KOPT-K1 (cell line): ENCODE results near the gene ZNF429.
"Not testable (repeated sequence)": the region's sequence is repeated elsewhere in the genome, so short reads cannot be mapped to it uniquely, and the experiment has no call there.

Experiments
- H3K27ac ChIP-seq: fragments of 200-600 bp; sonication (generic); 2 replicates; pipeline ENCODE4 v1.5.1; 2016; ENCODE audit warnings: antibody characterized with exemption, mild to moderate bottlenecking, low read depth, low read length; ENCODE audit not compliant: poor library complexity, severe bottlenecking
- H3K36me3 ChIP-seq: fragments of 200-600 bp; sonication (generic); 2 replicates; pipeline ENCODE4 v1.5.1; 2017; ENCODE audit warnings: antibody characterized with exemption, mild to moderate bottlenecking, low read length, moderate library complexity; ENCODE audit not compliant: insufficient read depth
- H3K9me3 ChIP-seq: fragments of 200-600 bp; sonication (generic); 2 replicates; pipeline ENCODE4 v1.5.1; 2017; ENCODE audit warnings: antibody characterized with exemption, low read length, mild to moderate bottlenecking; ENCODE audit not compliant: insufficient read depth, poor library complexity, severe bottlenecking

Gene ZNF429

DNA sequence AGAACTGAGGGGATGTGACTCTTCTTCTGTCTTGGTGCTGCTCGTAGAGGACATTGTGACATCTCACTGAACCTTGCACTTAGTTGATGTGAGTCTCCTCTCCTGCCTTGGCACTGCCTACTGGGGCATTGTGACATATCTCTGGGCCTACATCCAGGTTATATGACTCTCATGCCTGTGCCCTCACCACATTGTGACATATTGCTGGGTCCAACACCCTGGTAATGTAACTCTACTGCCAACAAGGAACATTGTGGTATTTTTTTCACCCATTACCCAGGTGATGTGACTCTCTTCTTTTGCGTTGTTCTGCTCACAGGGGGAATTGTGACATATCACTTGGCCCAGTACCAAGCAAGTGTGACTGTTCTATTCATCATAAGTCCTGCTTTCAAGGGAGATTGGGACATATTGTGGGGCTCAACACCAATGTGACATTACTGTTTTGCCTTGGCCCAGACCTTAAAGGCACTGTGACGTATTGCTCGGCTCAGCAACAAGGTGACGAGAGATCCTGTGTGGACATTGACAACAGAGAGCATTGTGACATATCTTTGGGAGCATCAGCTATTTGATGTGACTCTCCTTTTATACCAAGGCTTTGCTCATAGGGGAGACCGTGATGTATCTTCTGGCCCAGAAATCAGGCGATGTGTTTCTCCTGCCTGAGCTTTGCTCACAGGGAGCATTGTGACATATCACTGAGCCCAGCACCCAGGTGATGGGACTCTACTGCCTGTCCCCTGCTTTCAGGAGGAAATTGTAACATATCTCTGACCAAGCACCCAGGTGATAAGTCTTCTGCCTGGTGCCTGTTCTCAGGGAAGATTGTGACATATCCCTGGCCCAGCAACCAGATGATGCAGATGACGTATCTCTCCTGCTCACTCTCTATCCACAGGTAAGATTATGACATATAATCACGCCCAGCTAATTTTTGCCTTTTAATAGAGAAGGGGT lies 12.2 kb upstream of the ZNF429 start:
- Histone ChIP-seq H3K9me3 (peaks cover 45% of the 10 kb centered on the region), H3K27ac (no peak overlapping the region), H3K36me3 (peaks cover 17% of the 10 kb centered on the region)

DNA sequence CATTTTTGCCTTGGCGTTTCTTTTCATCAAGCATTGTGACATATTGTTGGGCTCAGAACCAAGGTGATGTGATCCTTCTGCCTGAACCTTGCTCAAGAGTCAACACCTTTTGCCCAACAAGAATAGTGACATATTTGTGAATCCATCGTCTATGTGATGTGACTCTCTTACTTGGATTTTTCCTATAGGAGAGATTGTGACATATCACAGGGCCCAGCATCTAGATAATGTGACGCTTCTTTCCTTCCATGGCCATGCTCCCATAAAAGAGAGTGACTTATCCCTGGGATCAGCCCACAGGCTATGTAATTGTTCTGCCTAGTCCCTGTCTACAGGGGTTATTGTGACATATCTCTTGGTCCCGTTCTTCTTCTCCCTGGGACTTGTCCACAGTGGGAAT lies 8.5 kb upstream of the ZNF429 start:
- peaks cover 30% of the 10 kb centered on the region for H3K9me3 ChIP-seq
- peaks cover 10% of the 10 kb centered on the region for H3K36me3 ChIP-seq
- H3K27ac ChIP-seq = no peak overlapping the region

DNA sequence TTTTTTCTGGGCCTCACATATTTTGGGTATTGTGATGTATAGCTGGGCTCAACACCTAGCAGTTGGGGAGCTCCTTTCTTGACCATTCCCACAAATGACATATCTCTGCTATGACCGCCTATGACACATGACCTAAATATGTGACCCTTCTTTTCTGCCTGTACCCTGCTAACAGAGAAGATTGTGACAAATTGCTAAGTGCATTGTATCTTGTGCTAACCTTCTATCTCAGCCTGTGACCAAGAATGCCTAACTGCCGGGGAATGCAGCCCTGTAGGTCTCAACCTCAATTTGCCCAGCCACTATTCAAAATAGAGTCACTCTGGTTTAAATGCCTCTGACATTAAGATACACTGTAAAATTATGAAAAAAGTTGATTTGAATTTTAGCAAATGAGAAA lies 6.8 kb upstream of the ZNF429 start:
- peaks cover 30% of the 10 kb centered on the region for H3K9me3 ChIP-seq

DNA sequence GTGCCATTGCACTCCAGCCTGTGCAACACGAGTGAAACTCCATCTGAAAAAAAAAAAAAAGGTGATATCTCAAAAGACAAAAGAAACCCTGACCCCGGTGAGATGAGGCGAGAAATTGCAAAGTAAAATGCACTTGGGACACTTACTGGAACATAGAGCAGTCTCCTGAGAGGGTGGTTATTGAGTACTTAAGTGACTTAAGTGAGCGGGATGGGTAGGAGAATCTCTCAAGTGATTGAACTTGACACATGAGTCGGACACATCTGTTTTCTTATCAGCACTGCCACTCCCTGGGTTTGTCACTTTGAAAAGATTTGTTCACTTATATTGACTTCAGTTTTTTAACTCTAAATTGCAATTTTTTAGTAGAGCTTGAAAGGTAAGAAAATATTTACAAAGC lies 2.8 kb downstream of the ZNF429 start:
- Histone ChIP-seq H3K36me3 (peaks cover 34% of the 10 kb centered on the region), H3K9me3 (peaks cover 48% of the 10 kb centered on the region), H3K27ac (no peak overlapping the region)

More for the DNA sequence above, 6.8 kb upstream of the ZNF429 start:
- H3K27ac ChIP-seq = no peak overlapping the region
- H3K36me3 ChIP-seq = peaks cover 10% of the 10 kb centered on the region

DNA sequence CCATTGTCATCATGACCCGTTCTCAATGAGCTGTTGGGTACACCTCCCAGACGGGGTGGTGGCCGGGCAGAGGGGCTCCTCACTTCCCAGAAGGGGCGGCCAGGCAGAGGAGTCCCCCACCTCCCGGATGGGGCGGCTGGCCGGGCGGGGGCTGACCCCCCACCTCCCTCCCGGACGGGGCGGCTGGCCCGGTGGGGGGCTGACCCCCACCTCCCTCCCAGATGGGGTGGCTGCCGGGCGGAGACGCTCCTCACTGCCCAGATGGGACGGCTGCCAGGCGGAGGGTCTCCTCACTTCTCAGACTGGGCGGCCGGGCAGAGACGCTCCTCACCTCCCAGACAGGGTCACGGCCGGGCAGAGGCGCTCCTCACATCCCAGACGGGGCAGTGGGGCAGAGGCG lies 5.7 kb downstream of the ZNF429 start:
- Histone ChIP-seq H3K36me3 (peaks cover 34% of the 10 kb centered on the region), H3K9me3 (peaks cover 66% of the 10 kb centered on the region)
- H3K27ac ChIP-seq = not testable (repeated sequence)

DNA sequence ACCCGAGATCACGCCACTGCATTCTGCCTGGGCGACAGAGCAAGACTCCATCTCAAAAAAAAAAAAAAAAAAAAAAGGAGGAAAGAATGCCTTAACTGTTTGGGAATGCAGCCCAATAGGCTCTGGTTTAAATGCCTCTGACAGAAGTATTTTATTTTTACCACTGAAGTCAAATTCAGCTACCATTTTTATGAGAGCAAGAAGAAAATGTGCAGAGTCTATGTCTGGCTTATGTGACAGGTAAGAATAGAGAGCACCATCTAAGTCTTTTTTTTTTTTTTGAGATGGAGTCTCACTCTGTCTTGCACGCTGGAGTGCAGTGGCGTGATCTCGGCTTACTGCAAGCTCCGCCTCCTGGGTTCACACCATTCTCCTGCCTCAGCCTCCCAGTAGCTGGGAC lies 7.2 kb downstream of the ZNF429 start:
- H3K9me3 ChIP-seq = peaks cover 72% of the 10 kb centered on the region
- not testable (repeated sequence) for H3K27ac ChIP-seq
- H3K36me3 ChIP-seq = peaks cover 26% of the 10 kb centered on the region

DNA sequence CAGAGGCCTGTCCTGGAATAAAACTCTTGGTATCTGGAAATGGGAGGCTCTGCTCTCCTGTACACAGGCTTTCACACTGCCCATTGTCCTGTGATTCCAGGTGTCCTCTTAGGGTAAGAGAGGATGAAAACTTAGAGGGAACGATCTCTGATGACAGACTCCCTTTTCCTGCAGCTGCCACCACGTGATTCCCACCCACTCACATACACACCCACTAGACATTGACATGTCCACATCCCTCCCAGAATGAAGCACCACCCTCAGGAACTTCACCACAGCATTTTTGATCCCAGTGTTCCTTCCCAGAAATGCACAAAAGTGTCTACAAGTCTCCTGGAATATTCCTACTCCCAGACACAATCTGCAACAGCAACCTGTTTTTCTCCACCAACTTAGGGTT lies 8.2 kb downstream of the ZNF429 start:
- H3K9me3 ChIP-seq = peaks cover 72% of the 10 kb centered on the region
- peaks cover 23% of the 10 kb centered on the region for H3K36me3 ChIP-seq
- H3K27ac ChIP-seq = no peak overlapping the region

DNA sequence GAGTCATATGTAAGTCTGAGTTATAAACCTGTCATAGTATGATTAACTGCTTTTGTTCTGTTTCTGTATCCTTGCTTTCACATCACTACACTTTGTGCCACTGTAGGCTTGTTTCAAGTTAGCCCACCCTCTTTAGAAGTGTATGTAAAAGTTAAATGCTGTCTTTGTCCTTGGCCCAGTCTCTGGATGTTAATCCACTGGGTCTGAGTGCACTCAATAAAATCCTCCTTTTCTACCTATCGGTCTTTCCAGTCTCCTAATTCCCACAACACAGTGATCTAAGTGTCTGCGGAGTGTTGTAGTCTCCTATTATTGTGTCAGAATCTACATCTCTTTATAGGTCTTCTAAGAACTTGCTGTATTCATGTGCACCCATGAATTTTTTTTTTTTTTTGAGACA lies 14.1 kb downstream of the ZNF429 start:
- no peak overlapping the region for H3K27ac ChIP-seq
- H3K9me3 ChIP-seq = peaks cover 94% of the 10 kb centered on the region
- peaks cover 65% of the 10 kb centered on the region for H3K36me3 ChIP-seq

DNA sequence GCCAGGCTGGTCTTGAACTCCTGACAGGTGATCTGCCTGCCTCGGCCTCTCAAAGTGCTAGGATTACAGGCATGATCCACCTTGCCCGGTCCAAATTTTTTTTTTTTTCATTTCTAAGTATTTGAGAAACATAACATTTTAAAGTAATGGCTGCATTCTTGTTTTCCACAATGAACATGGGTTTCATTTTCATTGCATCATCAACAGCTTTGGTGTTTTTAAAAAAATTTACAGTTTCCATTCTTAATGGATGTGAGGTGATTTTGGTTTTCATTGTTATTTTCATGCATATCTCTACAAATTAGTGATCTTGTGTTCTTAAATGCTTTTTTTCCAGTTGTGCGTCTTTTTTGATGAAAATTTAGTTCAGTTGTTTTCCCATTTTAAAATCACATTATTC lies 27.5 kb downstream of the ZNF429 start:
- H3K9me3 ChIP-seq = peaks cover 91% of the 10 kb centered on the region
- peaks cover 81% of the 10 kb centered on the region for H3K36me3 ChIP-seq
- H3K27ac ChIP-seq = no peak overlapping the region

DNA sequence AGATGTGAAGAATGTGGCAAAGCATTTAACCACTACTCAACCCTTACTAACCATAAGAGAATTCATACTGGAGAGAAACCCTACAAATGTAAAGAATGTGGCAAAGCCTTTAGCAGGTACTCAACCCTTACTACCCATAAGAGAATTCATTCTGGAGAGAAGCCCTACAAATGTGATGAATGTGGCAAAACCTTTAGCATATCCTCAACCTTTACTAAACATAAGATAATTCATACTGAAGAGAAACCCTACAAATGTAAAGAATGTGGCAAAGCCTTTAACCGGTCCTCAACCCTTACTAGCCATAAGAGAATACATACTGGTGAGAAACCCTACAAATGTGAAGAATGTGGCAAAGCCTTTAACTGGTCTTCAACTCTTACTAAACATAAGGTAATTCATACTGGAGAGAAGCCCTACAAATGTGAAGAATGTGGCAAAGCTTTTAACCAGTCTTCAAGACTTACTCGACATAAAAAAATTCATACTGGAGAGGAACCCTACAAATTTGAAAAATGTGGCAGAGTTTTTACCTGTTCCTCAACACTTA lies 31.4 kb downstream of the ZNF429 start:
- Histone ChIP-seq H3K36me3 (peaks cover 58% of the 10 kb centered on the region), H3K9me3 (peaks cover 91% of the 10 kb centered on the region)
- H3K27ac ChIP-seq = not testable (repeated sequence)

DNA sequence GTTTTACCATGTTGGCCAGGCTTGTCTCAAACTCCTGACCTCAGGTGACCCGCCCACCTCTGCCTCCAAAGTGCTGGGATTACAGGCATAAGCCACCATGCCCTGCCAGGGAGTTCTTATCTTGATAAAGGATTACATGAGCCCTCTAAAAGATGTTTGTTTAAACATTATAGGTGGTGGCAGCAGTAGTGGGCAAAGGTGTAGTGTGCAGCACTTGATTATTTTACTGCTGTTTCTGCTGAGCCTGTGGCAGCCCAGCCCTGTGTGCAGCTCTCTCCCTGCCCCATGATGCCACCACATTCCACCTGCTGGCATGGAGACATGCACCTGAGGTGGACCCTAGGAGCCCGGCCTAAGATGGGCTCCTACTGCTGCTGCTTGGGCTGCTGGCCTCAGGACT lies 54.0 kb downstream of the ZNF429 start:
- Histone ChIP-seq H3K9me3 (peaks cover 87% of the 10 kb centered on the region), H3K27ac (no peak overlapping the region), H3K36me3 (peaks cover 75% of the 10 kb centered on the region)

DNA sequence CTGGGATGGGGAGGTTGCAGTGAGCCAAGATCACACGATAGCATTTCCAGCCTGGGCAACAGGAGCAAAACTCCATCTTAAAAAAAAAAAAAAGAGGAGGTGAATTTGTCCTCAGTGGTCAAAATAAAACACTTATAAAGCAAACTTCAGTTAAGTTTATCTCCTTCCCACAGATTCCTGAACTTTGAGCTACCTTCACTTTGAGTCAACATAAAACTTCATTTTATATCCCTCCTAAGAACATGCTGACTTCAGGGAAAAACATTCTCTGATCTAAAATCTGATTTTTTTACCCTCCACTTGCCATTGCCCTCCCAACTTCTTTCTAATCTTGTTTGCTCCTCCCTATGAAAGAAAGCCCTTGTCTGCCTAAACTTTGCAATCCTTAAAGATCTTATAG lies 59.0 kb downstream of the ZNF429 start:
- H3K9me3 ChIP-seq = peaks cover 54% of the 10 kb centered on the region
- no peak overlapping the region for H3K27ac ChIP-seq
- peaks cover 38% of the 10 kb centered on the region for H3K36me3 ChIP-seq

DNA sequence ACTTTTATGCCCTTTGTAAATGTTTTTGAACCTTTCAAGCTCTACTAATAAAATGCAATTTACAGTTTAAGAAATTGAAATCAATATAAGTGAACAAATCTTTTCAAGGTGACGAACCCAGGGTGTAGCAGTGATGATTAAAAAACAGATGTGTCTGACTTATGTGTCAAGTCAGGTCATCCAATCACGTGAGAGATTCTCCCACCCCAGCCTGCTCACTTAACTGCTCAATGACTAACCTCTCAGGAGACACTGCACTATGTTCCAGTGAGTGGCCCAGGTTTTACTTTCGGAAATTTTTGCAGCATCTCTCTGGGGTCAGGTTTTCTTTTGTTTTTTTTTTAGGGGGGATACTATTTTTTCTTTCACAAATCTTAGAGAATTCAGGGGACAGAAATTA lies 60.7 kb downstream of the ZNF429 start:
- peaks cover 28% of the 10 kb centered on the region for H3K36me3 ChIP-seq
- H3K9me3 ChIP-seq = peaks cover 46% of the 10 kb centered on the region
- no peak overlapping the region for H3K27ac ChIP-seq

DNA sequence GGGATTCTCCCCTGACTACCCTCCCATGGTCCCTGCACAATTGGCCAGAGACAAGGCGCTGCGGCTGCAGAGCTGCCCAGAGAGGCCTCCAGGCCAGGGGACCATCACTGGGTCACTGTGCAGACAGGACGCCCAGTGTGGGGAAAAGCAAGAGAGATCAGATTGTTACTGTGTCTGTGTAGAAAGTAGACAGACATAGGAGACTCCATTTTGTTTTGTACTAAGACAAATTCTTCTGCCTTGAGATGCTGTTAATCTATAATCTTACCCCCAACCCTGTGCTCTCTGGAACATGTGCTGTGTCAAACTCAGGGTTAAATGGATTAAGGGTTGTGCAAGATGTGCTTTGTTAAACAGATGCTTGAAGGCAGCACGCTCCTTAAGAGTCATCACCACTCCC lies 62.4 kb downstream of the ZNF429 start:
- Histone ChIP-seq H3K27ac (peak overlapping the region; percentile 88), H3K36me3 (peaks cover 19% of the 10 kb centered on the region), H3K9me3 (peaks cover 48% of the 10 kb centered on the region)

DNA sequence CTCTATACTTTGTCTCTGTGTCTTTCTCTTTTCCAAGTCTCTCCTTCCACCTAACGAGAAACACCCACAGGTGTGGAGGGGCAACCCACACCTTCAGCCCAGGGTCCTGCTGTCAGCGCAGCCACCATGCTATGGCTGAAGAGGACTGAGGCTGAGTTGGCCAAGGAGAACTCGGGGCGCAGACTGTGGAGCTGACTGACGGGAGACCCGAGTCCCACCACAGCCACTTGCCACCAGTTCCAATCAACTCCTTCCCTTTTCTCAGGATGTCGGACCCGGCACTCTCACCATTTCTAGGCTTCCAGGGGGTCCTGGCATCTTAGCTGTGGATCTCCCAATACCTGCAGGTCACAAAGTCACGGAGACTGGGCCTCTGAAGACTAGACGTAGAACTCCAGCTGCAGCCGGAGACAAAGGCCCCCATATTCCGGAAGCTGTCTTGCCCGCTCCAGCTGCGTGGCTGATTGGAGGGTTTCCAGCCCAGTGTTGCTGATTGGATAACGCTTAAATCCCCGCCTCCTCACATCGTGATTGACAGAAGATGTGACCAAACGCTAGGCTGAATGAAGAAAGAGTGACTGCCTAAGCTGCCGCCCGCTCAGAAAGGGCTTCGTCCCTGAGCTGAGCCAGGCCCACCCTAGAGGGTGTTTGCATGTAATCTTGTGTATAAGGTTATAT lies 63.6 kb downstream of the ZNF429 start:
- Histone ChIP-seq H3K9me3 (peaks cover 46% of the 10 kb centered on the region), H3K27ac (peak overlapping the region; percentile 88), H3K36me3 (peaks cover 8% of the 10 kb centered on the region)
